NCI-H526 treated with DMSO at 0.1 percent for 48 hours (cell line): ENCODE results near the gene COMMD1.
"Not testable (repeated sequence)": the region's sequence is repeated elsewhere in the genome, so short reads cannot be mapped to it uniquely, and the experiment has no call there.

Experiments
- DNase-seq: peaks from one replicate; lab custom pipeline; 2025; lab: John Stamatoyannopoulos, UW

The COMMD1 gene

GRCh38 chr2:62030902-62031301, 125.4 kb downstream of the COMMD1 start:
- no peak for DNase-seq

- DNase-seq = no peak
Measured at GRCh38 chr2:62032096-62032495, 126.6 kb downstream of the COMMD1 start.

- DNase-seq = no peak
Measured at GRCh38 chr2:62034715-62035114, 129.2 kb downstream of the COMMD1 start.

- no peak for DNase-seq
Measured at GRCh38 chr2:62036229-62036628, 130.8 kb downstream of the COMMD1 start.

- DNase-seq = no peak
Measured at GRCh38 chr2:62036761-62037250, 131.3 kb downstream of the COMMD1 start.

GRCh38 chr2:62038975-62039771, 133.7 kb downstream of the COMMD1 start:
- no peak for DNase-seq

GRCh38 chr2:62040926-62041325, 135.5 kb downstream of the COMMD1 start:
- DNase-seq = no peak

GRCh38 chr2:62041701-62042385, 136.4 kb downstream of the COMMD1 start:
- DNase-seq = not testable (repeated sequence)

GRCh38 chr2:62042400-62042799, 136.9 kb downstream of the COMMD1 start:
- no peak for DNase-seq

GRCh38 chr2:62042944-62043343, 137.5 kb downstream of the COMMD1 start:
- no peak for DNase-seq

- DNase-seq = no peak
Measured at GRCh38 chr2:62045017-62045543, 139.6 kb downstream of the COMMD1 start.

GRCh38 chr2:62046141-62046540, 140.7 kb downstream of the COMMD1 start:
- DNase-seq = no peak

- no peak for DNase-seq
Measured at GRCh38 chr2:62050456-62051045, 145.1 kb downstream of the COMMD1 start.

GRCh38 chr2:62054029-62054791, 148.7 kb downstream of the COMMD1 start:
- DNase-seq = no peak

- no peak for DNase-seq
Measured at GRCh38 chr2:62054916-62055450, 149.5 kb downstream of the COMMD1 start.

- DNase-seq = no peak
Measured at GRCh38 chr2:62055724-62056336, 150.4 kb downstream of the COMMD1 start.

GRCh38 chr2:62056341-62056740, 150.9 kb downstream of the COMMD1 start:
- DNase-seq = no peak

- DNase-seq = no peak
Measured at GRCh38 chr2:62065243-62065642, 159.8 kb downstream of the COMMD1 start.

GRCh38 chr2:62071126-62071598, 165.7 kb downstream of the COMMD1 start:
- no peak for DNase-seq

- no peak for DNase-seq
Measured at GRCh38 chr2:62071760-62072680, 166.5 kb downstream of the COMMD1 start.
